Calu3 (cell line): ENCODE measurements around the gene TRO. TPM values are rescaled to one million over a fixed set of nuclear protein-coding genes. Genes with fewer than 3 reads are reported as not detected.

Source experiments
- BruUV-seq: library from RNA; stranded (reverse); fragments of 400-500 nt; replicated peaks from 2 replicates; lab custom pipeline; 2021; lab: Mats Ljungman, UMichigan
- CTCF ChIA-PET: fragments of 300-600 bp; sonication (Branson Sonifier 250); formaldehyde crosslinking; loops from one replicate; lab custom pipeline; 2022; ENCODE audit warnings: antibody characterized with exemption; lab: Charles Lee
- DNase-seq: peaks from one replicate; pipeline ENCODE4 v3.0.0; 2022
- H3K27ac Mint-ChIP-seq: one replicate; pipeline ENCODE4 v1.8.0; 2022; ENCODE audit warnings: mixed read lengths; ENCODE audit not compliant: unreplicated experiment
- H3K27me3 Mint-ChIP-seq: one replicate; pipeline ENCODE4 v1.8.0; 2022; ENCODE audit warnings: mixed read lengths; ENCODE audit not compliant: unreplicated experiment
- H3K36me3 Mint-ChIP-seq: one replicate; pipeline ENCODE4 v1.8.0; 2022; ENCODE audit warnings: mild to moderate bottlenecking, moderate library complexity, mixed read lengths; ENCODE audit not compliant: insufficient read depth, unreplicated experiment
- H3K4me1 Mint-ChIP-seq: one replicate; pipeline ENCODE4 v1.8.0; 2022; ENCODE audit warnings: mild to moderate bottlenecking, low read depth, mixed read lengths; ENCODE audit not compliant: unreplicated experiment
- H3K4me3 Mint-ChIP-seq: one replicate; pipeline ENCODE4 v1.8.0; 2022; ENCODE audit warnings: mild to moderate bottlenecking, low read depth, moderate library complexity, mixed read lengths; ENCODE audit not compliant: unreplicated experiment
- H3K9me3 Mint-ChIP-seq: one replicate; pipeline ENCODE4 v1.8.0; 2022; ENCODE audit warnings: low read depth, mixed read lengths; ENCODE audit not compliant: unreplicated experiment
- intact Hi-C: fragments of 100-400 bp; cut with micrococcal nuclease; formaldehyde crosslinking; loops from one replicate; pipeline ENCODE4 v1.10.0; 2022; ENCODE audit not compliant: unreplicated experiment
- total RNA-seq: library from RNA; stranded (reverse); gene quantifications from 2 replicates; pipeline ENCODE4 v1.2.3, GENCODE V29; 2022
- TF ChIP-seq, protein P1 (sequence below): fragments of 200-600 bp; IDR thresholded peaks from one replicate; pipeline ENCODE4 v1.8.0; 2022; ENCODE audit warnings: antibody characterized with exemption; ENCODE audit not compliant: unreplicated experiment

Gene TRO
- total RNA-seq, 1 experiment from 2014 or later: not detected

- no peaks in the 10 kb centered on the region for H3K36me3 Mint-ChIP-seq
- CTCF ChIA-PET: no interaction called here
- H3K9me3 Mint-ChIP-seq: no peaks in the 10 kb centered on the region
- H3K27me3 Mint-ChIP-seq: no peaks in the 10 kb centered on the region
- H3K4me1 Mint-ChIP-seq: no peaks in the 10 kb centered on the region
- H3K4me3 Mint-ChIP-seq: no peak overlapping the region
- TF ChIP-seq, protein P1, sequence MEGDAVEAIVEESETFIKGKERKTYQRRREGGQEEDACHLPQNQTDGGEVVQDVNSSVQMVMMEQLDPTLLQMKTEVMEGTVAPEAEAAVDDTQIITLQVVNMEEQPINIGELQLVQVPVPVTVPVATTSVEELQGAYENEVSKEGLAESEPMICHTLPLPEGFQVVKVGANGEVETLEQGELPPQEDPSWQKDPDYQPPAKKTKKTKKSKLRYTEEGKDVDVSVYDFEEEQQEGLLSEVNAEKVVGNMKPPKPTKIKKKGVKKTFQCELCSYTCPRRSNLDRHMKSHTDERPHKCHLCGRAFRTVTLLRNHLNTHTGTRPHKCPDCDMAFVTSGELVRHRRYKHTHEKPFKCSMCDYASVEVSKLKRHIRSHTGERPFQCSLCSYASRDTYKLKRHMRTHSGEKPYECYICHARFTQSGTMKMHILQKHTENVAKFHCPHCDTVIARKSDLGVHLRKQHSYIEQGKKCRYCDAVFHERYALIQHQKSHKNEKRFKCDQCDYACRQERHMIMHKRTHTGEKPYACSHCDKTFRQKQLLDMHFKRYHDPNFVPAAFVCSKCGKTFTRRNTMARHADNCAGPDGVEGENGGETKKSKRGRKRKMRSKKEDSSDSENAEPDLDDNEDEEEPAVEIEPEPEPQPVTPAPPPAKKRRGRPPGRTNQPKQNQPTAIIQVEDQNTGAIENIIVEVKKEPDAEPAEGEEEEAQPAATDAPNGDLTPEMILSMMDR: no peak
- intact Hi-C loops: no loop called here
- no TSS peak for BruUV-seq
- DNase-seq: no peak
- H3K27ac Mint-ChIP-seq: no peak overlapping the region
These were observed 10.5 kb downstream of the TRO start for GRCh38 chrX:54931107-54931506.

- Mint-ChIP-seq H3K4me3 (no peak overlapping the region), H3K27ac (no peak overlapping the region), H3K9me3 (no peaks in the 10 kb centered on the region), H3K36me3 (no peaks in the 10 kb centered on the region), H3K27me3 (no peaks in the 10 kb centered on the region), H3K4me1 (no peaks in the 10 kb centered on the region)
- BruUV-seq: no TSS peak
- CTCF ChIA-PET: interaction anchor here (0.5 kb wide), 1 partner anchor 301 kb away, joined by 5 read pairs; no protein-coding TSS in a partner anchor
- DNase-seq: no peak
- TF ChIP-seq, protein P1: no peak
- intact Hi-C loops: no loop called here
These were observed 12.7 kb downstream of the TRO start for GRCh38 chrX:54933150-54933826.

DNA sequence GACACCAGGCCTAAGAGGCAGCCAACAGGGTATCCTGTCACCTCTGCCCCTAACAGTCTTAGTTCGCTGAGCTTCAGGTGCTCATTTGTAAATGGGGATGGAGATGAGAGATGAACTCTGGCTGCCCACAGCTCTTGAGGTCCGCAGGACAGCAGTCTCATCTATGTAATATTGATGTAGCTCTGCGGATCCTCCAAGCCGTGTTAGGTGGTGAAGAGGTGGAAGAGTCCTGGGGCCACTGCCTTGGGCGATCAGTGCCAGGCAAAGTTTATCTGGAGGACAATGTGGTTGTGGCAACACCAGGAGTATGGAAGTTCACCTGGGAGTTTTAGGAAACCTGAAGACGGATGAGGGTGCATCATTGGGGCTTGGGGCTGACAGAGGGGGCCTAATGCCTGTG is 13.4 kb downstream of the TRO start:
- CTCF ChIA-PET: no interaction called here
- Mint-ChIP-seq H3K36me3 (no peaks in the 10 kb centered on the region), H3K9me3 (no peaks in the 10 kb centered on the region), H3K4me1 (no peaks in the 10 kb centered on the region), H3K4me3 (no peak overlapping the region), H3K27ac (no peak overlapping the region), H3K27me3 (no peaks in the 10 kb centered on the region)
- DNase-seq: no peak
- no TSS peak for BruUV-seq
- intact Hi-C loops: no loop called here
- TF ChIP-seq, protein P1: no peak

DNA sequence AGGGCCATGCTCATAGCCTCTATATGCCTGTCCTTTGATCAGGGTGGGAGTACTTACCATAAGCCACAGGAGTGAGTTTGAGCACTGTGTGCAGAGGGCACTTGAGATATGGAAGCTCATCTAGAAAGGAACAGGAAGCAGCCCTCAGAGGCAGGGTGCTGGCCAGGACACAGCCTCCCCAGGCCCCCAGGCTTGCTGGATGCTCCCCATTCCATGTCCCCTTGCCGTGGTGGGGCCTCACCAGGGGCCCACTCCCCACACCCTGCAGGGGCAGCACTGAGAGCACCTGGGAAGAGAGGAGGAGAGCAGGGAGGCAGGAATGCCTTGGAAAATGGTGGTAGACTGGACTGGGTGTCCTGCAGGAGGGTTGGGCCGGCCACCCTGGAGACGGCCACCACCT is 14.3 kb downstream of the TRO start:
- CTCF ChIA-PET: no interaction called here
- Mint-ChIP-seq H3K4me1 (no peaks in the 10 kb centered on the region), H3K36me3 (no peaks in the 10 kb centered on the region), H3K4me3 (no peak overlapping the region), H3K27me3 (no peaks in the 10 kb centered on the region), H3K9me3 (no peaks in the 10 kb centered on the region), H3K27ac (no peak overlapping the region)
- TF ChIP-seq, protein P1: no peak
- intact Hi-C loops: no loop called here
- BruUV-seq: no TSS peak
- no peak for DNase-seq
